Activated CD8-positive, alpha-beta memory T cell treated with anti-CD3 and anti-CD28 coated beads, Interleukin-2, amount 50 U/mL, for 1 hour (primary cell): ENCODE results near the gene NRF1.
"Not testable (repeated sequence)": the region's sequence is repeated elsewhere in the genome, so short reads cannot be mapped to it uniquely, and the experiment has no call there.

Experiments
- DNase-seq: peaks from one replicate; pipeline ENCODE4 v3.0.0-alpha.2; 2020; ENCODE audit errors: extremely low read depth

The NRF1 gene

DNA sequence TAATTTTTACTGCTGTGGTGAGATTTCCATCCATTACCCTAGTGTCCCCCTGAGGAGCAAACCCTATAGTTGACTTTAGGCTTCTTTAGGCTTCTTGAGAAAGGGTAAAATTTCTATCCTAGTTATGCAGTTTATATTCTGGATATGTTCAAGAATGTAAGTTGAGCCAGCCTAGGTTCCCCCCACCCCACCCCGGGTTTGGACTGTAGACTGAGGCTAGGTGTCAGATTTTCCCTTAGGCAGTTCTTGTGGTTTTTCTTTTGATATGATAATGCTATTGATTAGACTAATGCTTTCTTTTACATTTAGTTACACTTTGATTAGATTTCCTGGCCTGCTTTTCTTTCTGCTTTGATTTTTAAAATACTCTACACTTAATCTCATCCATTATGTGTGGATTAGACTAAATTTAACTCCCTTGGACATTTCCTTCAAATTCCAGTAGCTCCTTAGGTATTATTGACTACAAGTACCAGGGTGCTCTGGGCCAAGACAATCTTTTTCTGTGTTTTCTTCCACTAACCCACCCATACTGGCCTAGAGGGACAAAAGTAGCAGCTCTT, 37.7 kb downstream of the NRF1 start:
- DNase-seq = no peak

GRCh38 chr7:129650056-129650758, 38.7 kb downstream of the NRF1 start:
- DNase-seq = no peak

DNA sequence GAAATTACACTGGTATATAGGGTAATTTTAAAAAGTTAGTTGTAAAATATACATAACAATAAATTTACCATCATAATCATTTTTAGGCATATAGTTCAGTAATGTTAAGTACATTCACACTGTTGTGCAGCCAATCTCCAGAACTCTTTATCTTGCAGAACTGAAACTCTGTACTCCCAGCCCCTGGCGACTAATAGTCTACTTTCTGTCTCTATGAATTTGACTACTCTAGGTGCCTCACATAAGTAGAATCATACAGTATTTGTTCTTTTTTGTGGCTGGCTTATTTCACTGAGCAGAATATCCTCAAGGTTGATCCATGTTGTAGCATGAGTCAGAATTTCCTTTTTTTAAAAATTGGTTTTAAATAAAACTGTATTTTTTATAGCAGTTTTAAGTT, 41.4 kb downstream of the NRF1 start:
- DNase-seq = no peak

DNA sequence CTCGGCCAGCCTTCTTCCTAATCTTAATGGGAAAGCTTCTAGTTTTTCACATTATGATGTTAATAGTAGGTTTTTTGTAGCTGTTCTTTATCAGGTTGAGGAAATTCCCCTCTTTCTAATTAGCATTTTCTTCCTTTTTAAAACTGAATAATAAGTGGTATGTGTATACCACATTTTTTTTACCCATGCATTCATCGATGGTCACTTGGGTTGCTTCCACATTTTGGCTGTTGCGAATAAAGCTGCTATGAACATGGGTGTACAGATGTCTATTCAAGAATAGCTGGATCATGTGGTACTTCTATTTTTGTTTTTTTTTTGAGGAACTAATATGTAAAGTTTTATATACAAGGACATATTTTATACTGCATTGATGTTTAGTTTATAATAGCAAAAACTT, 44.3 kb downstream of the NRF1 start:
- DNase-seq = no peak

DNA sequence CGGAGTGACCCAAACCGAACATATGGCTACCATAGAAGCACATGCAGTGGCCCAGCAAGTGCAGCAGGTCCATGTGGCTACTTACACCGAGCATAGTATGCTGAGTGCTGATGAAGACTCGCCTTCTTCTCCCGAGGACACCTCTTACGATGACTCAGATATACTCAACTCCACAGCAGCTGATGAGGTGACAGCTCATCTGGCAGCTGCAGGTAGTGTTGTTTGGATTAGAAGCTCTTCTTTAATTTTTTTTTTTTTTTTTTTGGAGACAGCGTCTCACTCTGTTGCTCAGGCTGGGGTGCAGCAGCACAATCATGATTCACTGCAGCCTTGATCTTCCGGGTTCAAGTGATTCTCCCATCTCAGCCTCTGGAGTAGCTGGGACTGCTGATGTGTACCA, 45.8 kb downstream of the NRF1 start:
- no peak for DNase-seq

DNA sequence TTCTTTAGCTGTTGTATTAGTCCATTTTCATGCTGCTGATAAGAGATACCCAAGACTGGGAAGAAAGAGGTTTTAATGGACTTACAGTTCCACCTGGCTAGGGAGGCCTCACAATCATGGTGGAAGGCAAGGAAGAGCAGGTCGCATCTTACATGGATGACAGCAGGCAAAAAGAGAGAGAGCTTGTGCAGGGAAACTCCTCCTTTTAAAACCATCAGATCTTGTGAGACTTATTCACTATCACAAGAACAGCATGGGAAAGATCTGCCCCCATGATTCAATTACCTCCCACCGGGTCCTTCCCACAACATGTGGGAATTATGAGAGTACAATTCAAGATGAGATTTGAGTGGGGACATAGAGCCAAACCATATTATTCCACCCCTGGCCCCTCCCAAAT, 48.4 kb downstream of the NRF1 start:
- DNase-seq = not testable (repeated sequence)

- DNase-seq = no peak
Measured at GRCh38 chr7:129661645-129662182, 50.2 kb downstream of the NRF1 start.

GRCh38 chr7:129663240-129663639, 51.7 kb downstream of the NRF1 start:
- DNase-seq = not testable (repeated sequence)

- no peak for DNase-seq
Measured at GRCh38 chr7:129664029-129665012, 52.8 kb downstream of the NRF1 start.

DNA sequence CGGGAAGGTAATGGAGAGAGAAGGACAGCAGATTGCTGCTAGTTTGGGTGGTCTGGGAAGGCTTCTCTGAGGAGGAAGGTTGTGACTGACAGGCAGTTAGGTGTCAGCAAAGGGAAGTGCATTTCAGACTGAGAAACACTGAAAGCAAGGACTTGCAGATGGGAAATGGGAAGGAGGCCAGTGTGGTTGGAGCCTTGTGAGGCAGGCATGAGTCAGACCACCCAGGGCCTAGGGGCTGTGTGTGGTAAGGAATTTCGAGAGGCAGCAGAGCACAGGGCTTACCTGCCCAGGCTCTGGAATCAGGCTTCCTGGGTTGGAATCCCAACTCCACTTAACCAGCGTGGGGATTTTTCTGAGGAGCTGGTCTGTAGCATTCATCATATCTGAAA, 53.5 kb downstream of the NRF1 start:
- no peak for DNase-seq

- DNase-seq = no peak
Measured at GRCh38 chr7:129667116-129667515, 55.6 kb downstream of the NRF1 start.

- DNase-seq = no peak
Measured at GRCh38 chr7:129667551-129667950, 56.0 kb downstream of the NRF1 start.

DNA sequence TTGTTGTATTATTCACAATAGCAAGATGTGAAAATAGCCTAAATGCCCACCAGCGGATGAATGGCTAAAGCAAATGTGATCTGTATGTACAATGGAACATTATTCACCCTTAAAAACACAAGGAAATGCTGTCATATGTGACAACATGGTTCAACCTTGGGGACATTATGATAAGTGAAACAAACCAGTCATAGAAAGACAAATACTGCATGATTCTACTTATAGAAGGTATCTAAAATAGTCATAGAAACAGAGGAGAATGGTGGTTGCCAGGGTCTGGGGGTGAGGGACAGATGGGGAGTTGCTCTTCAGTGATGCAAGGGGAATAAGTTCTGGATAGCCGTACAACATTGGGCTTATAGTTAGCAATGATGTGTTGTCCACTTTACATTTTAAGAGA, 58.4 kb downstream of the NRF1 start:
- no peak for DNase-seq

GRCh38 chr7:129670656-129671055, 59.1 kb downstream of the NRF1 start:
- DNase-seq = no peak

DNA sequence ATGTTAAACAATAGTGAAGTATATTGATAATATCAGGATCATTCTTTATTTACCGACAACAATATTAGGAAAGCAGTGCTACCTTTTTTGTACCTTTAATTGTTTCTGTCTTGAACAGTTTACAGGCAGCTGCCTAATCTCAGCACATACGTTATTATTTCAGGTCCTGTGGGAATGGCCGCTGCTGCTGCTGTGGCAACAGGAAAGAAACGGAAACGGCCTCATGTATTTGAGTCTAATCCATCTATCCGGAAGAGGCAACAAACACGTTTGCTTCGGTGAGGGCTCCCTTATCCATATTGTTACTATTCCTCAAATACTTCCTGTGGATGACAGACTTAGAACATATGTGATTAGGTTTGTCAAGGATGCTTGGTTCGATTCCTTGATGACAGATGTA, 59.7 kb downstream of the NRF1 start:
- DNase-seq = no peak

DNA sequence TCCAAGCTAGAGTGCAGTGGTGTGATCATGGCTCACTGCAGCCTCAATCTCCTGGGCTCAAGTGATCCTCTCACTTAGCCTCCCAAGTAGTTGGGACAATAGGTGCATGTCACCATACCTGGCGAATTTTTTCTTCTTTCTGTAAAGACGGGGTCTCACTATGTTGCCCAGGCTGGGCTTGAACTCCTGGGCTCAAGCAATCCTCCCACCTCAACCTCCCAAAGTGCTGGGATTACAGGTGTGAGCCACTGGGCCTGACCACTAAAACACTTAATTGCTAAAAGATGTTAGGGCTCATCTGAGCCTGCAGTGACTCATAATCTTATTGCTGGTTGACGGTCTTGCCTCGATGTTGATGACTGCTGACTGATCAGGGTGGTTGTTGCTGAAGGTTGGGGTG, 63.0 kb downstream of the NRF1 start:
- not testable (repeated sequence) for DNase-seq

DNA sequence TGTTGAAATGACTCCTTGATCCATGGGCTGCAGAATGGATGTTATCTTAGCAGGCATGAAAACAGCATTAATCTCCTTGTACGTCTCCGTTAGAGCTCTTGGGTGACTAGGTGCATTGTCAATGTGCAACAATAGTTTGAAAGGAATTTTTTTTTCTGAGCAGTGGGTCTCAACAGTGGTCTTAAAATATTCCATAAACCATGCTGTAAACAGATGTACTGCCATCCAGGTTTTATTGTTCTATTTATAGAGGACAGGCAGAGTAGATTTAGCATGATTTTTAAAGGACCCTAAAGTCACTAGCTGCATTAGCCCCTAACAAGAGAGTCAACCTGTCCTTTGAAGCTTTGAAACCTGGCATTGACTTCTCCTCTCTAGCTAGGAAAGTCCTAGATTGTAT, 64.0 kb downstream of the NRF1 start:
- no peak for DNase-seq

GRCh38 chr7:129676017-129676897, 64.7 kb downstream of the NRF1 start:
- no peak for DNase-seq

DNA sequence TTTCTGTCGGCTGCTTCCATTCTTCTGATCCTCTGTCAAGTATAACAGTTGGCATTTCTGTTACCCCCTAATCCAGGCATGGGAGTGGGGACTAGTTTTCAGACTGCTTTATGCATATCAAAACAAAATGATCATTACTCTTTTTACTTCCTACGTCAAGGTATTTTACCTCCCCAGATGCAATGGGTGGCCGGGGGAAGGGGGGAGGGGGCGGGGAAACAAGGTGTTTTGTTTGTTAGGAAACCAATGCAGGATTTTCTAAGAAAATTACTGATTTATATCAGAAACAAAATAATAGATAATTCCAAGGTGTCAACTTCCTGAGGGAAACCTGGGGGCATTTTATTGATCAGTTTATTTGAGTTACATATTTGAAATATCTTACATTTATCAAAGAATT, 66.3 kb downstream of the NRF1 start:
- no peak for DNase-seq

- no peak for DNase-seq
Measured at GRCh38 chr7:129678606-129679005, 67.1 kb downstream of the NRF1 start.

DNA sequence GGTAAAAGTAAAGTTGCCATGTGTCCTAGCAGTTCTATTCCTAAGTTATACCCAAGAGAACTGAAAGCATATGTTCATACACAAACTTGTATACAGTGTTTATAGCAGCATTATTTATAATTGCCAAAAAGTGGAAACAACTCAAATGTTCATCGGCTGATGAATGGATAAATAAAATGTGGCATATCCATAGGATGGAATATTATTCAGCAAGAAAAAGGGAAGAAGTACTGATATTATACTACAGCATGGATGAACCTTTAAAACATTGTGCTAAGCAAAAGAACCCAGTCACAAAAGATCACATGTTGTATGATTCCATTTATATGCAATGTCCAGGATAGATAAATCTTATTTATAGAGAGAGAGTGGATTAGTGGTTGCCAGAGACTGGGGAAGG, 68.9 kb downstream of the NRF1 start:
- no peak for DNase-seq
